Lung (tissue), 12 donors: Measurements from ENCODE around the gene RBM4. TPM values are rescaled to one million over a fixed set of nuclear protein-coding genes. Genes with fewer than 3 reads are reported as not detected.

ENCODE experiments used
- ATAC-seq: fragments of 200-7000 bp; cut with Tn5 transposase; one replicate; pipeline ENCODE4 v1.9.1; 2020; ENCODE audit warnings: moderate number of reproducible peaks; ENCODE audit not compliant: insufficient read depth, low FRiP score
- DNase-seq, 3 donors: peaks; one replicate each; pipeline ENCODE4 v3.0.0-alpha.2; 2013 to 2017
- H3K27ac ChIP-seq, 2 donors: one replicate each; pipeline ENCODE4 v1.5.1; 2013; ENCODE audit warnings: mild to moderate bottlenecking in 2 of 2, moderate library complexity in 2 of 2, control low read depth in 1 of 2, inconsistent platforms in 1 of 2, low read depth in 1 of 2, low read length in 1 of 2
- H3K27me3 ChIP-seq, 3 donors: one replicate each; pipeline ENCODE4 v1.5.1; 2013; ENCODE audit warnings: low read length in 2 of 3; ENCODE audit not compliant: control insufficient read depth in 3 of 3, insufficient read depth in 3 of 3
- H3K36me3 ChIP-seq, 4 donors: one replicate each; pipeline ENCODE4 v1.5.1; 2013; ENCODE audit warnings: low read length in 4 of 4, mild to moderate bottlenecking in 1 of 4, moderate library complexity in 1 of 4; ENCODE audit not compliant: control insufficient read depth in 4 of 4, insufficient read depth in 4 of 4
- H3K4me1 ChIP-seq, 5 donors: one replicate each; pipeline ENCODE4 v1.5.1; 2013; ENCODE audit warnings: low read length in 5 of 5, mild to moderate bottlenecking in 2 of 5, moderate library complexity in 1 of 5; ENCODE audit not compliant: control insufficient read depth in 5 of 5, insufficient read depth in 5 of 5
- H3K4me3 ChIP-seq: one replicate; pipeline ENCODE4 v1.5.1; 2013; ENCODE audit warnings: mild to moderate bottlenecking, control low read depth, moderate library complexity
- H3K9ac ChIP-seq, 2 donors: one replicate each; pipeline ENCODE4 v1.5.1; 2013; ENCODE audit warnings: low read length in 2 of 2, control low read depth in 1 of 2; ENCODE audit not compliant: insufficient read depth in 1 of 2
- H3K9me3 ChIP-seq, 4 donors: one replicate each; pipeline ENCODE4 v1.5.1; 2013; ENCODE audit warnings: low read length in 3 of 4, mild to moderate bottlenecking in 1 of 4, moderate library complexity in 1 of 4; ENCODE audit not compliant: control insufficient read depth in 4 of 4, insufficient read depth in 3 of 4
- CTCF ChIP-seq: IDR thresholded peaks from 2 replicates; pipeline ENCODE4 v1.5.1; 2012; ENCODE audit warnings: mild to moderate bottlenecking; ENCODE audit errors: control extremely low read depth, extremely low read depth
- WGBS, 2 donors: extraction: QIAGEN DNeasy Blood & Tissue Kit; methylation state at CpG; one replicate each; pipeline ENCODE4 v1.1.7; 2013; 5-methylcytosine and 5-hydroxymethylcytosine counted together
- polyA plus RNA-seq, 2 donors: library from polyadenylated mRNA; stranded (reverse); fragments of 200-250 nt; gene quantifications; one replicate each; pipeline ENCODE4 v1.2.1, GENCODE V29; 2013
- total RNA-seq, 2 donors: library from RNA; depleted of rRNA in 1 of 2; stranded (reverse); fragments of >200 nt in 1 of 2; gene quantifications; one replicate each; pipeline ENCODE4 v1.2.1, GENCODE V29; 2014 to 2021
- donor health status: control.
- donor health status: control.
- donor health status: Bipolar disorder and iron deficiency.
- donor health status: healthy.
- donor health status: DM: yes; HTN: yes; CAD: no.

RBM4 gene
- total and polyA plus RNA-seq, 4 donors, result 77.2 to 153 (median 101) TPM

GRCh38 chr11:66617155-66617834, 21.2 kb upstream of the RBM4 start:
- TF ChIP-seq CTCF, result no peak
- Histone ChIP-seq H3K27me3 (no peaks in the 10 kb centered on the region), H3K27ac (peak overlapping the region; percentile 85 to 97), H3K36me3 (peaks cover 0 to 12% (median 5%) of the 10 kb centered on the region in 4 donors), H3K9me3 (no peaks in the 10 kb centered on the region), H3K4me3 (peak overlapping the region; percentile 86), H3K9ac (peak overlapping the region; percentile 79 to 98), H3K4me1 (peaks cover 0 to 24% (median 12%) of the 10 kb centered on the region in 5 donors)
- no peak for DNase-seq
- ATAC-seq, result peak; percentile 30
- WGBS, 2 donors, result 0% methylated on average over 37 to 38 of the region's 38 CpGs

GRCh38 chr11:66619080-66619554, 19.4 kb upstream of the RBM4 start:
- Histone ChIP-seq H3K4me1 (peaks cover 0 to 24% (median 12%) of the 10 kb centered on the region in 5 donors), H3K4me3 (no peak overlapping the region), H3K27me3 (no peaks in the 10 kb centered on the region), H3K36me3 (peaks cover 0 to 25% (median 15%) of the 10 kb centered on the region in 4 donors), H3K27ac (peak overlapping the region; percentile 58 to 72), H3K9ac (peak overlapping the region in 1 of 2 donors; percentile 42), H3K9me3 (no peaks in the 10 kb centered on the region)
- 41 to 42% methylated on average over 4 of the region's 4 CpGs for WGBS, 2 donors
- ATAC-seq (no peak), DNase-seq (peak in 2 of 3 donors; percentile 35 to 53)
- TF ChIP-seq CTCF, result no peak

- no peak for ATAC-seq
- H3K27ac ChIP-seq, result no peak overlapping the region
- no peak overlapping the region for H3K4me3 ChIP-seq
- no peak overlapping the region for H3K9ac ChIP-seq
- 91 to 93% methylated on average over 16 of the region's 16 CpGs for WGBS, 2 donors
- DNase-seq, result no peak
- H3K36me3 ChIP-seq, result peaks cover 19 to 60% (median 56%) of the 10 kb centered on the region in 4 donors
- no peaks in the 10 kb centered on the region for H3K27me3 ChIP-seq
- H3K9me3 ChIP-seq, result no peaks in the 10 kb centered on the region
- H3K4me1 ChIP-seq, result peaks cover 0 to 11% (median 7%) of the 10 kb centered on the region in 5 donors
- TF ChIP-seq CTCF, result no peak
Observed at GRCh38 chr11:66624450-66624849, 14.1 kb upstream of the RBM4 start.
